GM12878 (cell line): ENCODE results near the gene SUSD2. TPM values are rescaled to one million over a fixed set of nuclear protein-coding genes. Genes with fewer than 3 reads are reported as not detected.

Experiments used
- ATAC-seq: fragments of 200-7000 bp; cut with Tn5 transposase; 3 replicates; pipeline ENCODE4 v1.9.1; 2020; ENCODE audit warnings: mild to moderate bottlenecking, moderate library complexity
- BruUV-seq: library from RNA; stranded (reverse); fragments of 400-500 nt; replicated peaks from 2 replicates; lab custom pipeline; 2021; lab: Mats Ljungman, UMichigan
- CTCF ChIA-PET: fragments of 300-600 bp; sonication (Branson Sonifier 250); formaldehyde crosslinking; extraction: SDS; loops from one replicate; lab custom pipeline; 2021; ENCODE audit warnings: inconsistent platforms; lab: Yijun Ruan, JAX
- POLR2A ChIA-PET: fragments of 350-600 bp; formaldehyde crosslinking; extraction: SDS; loops from one replicate; lab custom pipeline; 2021; ENCODE audit warnings: inconsistent platforms; lab: Charles Lee
- RAD21 ChIA-PET: fragments of 300-600 bp; sonication (Branson Sonifier 250); formaldehyde crosslinking; loops from one replicate; lab custom pipeline; 2023; ENCODE audit warnings: antibody characterized with exemption; ENCODE audit not compliant: unreplicated experiment; lab: Charles Lee
- SMC1A ChIA-PET: fragments of 300-600 bp; sonication (Branson Sonifier 250); formaldehyde crosslinking; loops from one replicate; lab custom pipeline; 2023; ENCODE audit not compliant: unreplicated experiment, uncharacterized antibody; lab: Charles Lee
- DNase-seq: peaks from one replicate; pipeline ENCODE4 v3.0.0-alpha.2; 2011; ENCODE audit warnings: low read depth, low spot score
- FAIRE-seq: peaks from 3 replicates; lab custom pipeline; 2011; peaks lifted over from hg19 to GRCh38; lab: Jason Lieb, UNC
- H2AFZ ChIP-seq: 2 replicates; pipeline ENCODE4 v1.6.0; 2011; ENCODE audit warnings: low read depth, low read length, control low read depth; ENCODE audit not compliant: control insufficient read depth
- H3K27ac ChIP-seq: 2 replicates; pipeline ENCODE4 v1.5.1; 2011; ENCODE audit warnings: control low read depth; ENCODE audit not compliant: control insufficient read depth, insufficient read depth
- H3K27me3 ChIP-seq, 2 experiments: replicated peaks in 1 of 2; 2 replicates each; pipeline versions ENCODE4 v1.6.0 to v1.6.1; 2011; ENCODE audit warnings: low read length in 1 of 2; ENCODE audit not compliant: control insufficient read depth in 2 of 2, insufficient read depth in 2 of 2
- H3K36me3 ChIP-seq, 2 experiments: 2 replicates each; pipeline ENCODE4 v1.5.1; 2011; ENCODE audit warnings: low read length in 1 of 2; ENCODE audit not compliant: control insufficient read depth in 2 of 2, insufficient read depth in 2 of 2
- H3K4me1 ChIP-seq: 2 replicates; pipeline ENCODE4 v1.6.1; 2011; ENCODE audit warnings: mild to moderate bottlenecking, low read length, moderate library complexity, mixed read lengths; ENCODE audit not compliant: control insufficient read depth, insufficient read depth
- H3K4me2 ChIP-seq: 2 replicates; pipeline ENCODE4 v1.6.0; 2011; ENCODE audit warnings: control low read depth; ENCODE audit not compliant: control insufficient read depth, insufficient read depth
- H3K4me3 ChIP-seq: fragments of 200-600 bp; sonication (generic); 2 replicates; pipeline ENCODE4 v1.5.1; 2016
- H3K79me2 ChIP-seq: 2 replicates; pipeline ENCODE4 v1.6.0; 2011; ENCODE audit warnings: low read length; ENCODE audit not compliant: control insufficient read depth, insufficient read depth
- H3K9ac ChIP-seq: 2 replicates; pipeline ENCODE4 v1.8.0; 2011; ENCODE audit warnings: low read length, control low read depth, mixed read lengths; ENCODE audit not compliant: control insufficient read depth, insufficient read depth
- H3K9me3 ChIP-seq: replicated peaks from 3 replicates; pipeline ENCODE4 v1.5.1; 2011; ENCODE audit warnings: mild to moderate bottlenecking, low read length; ENCODE audit not compliant: control insufficient read depth, insufficient read depth
- H4K20me1 ChIP-seq: 2 replicates; pipeline ENCODE4 v1.6.0; 2011; ENCODE audit not compliant: control insufficient read depth, insufficient read depth
- BCL3 ChIP-seq: IDR thresholded peaks from 2 replicates; pipeline ENCODE4 v1.6.1; 2011; ENCODE audit warnings: borderline replicate concordance, low read depth, mild to moderate bottlenecking, moderate library complexity, low read length; ENCODE audit not compliant: insufficient read depth, poor library complexity, severe bottlenecking
- BCLAF1 ChIP-seq: fragments of 450-650 bp; IDR thresholded peaks from 2 replicates; pipeline ENCODE4 v1.6.1; 2017; ENCODE audit warnings: antibody characterized with exemption, mild to moderate bottlenecking, moderate library complexity
- CTCF ChIP-seq, 3 experiments: IDR thresholded peaks in 2 of 3; conservative IDR thresholded peaks in 1 of 3; 2 replicates each; pipeline ENCODE4 v1.5.1; 2011; ENCODE audit warnings: low read depth in 3 of 3, low read length in 3 of 3, mild to moderate bottlenecking in 3 of 3, control low read depth in 2 of 3, moderate library complexity in 2 of 3, inconsistent platforms in 1 of 3, mixed read lengths in 1 of 3; ENCODE audit not compliant: control insufficient read depth in 2 of 3, insufficient read depth in 1 of 3; ENCODE audit errors: extremely low read depth in 1 of 3
- EGR1 ChIP-seq, 2 experiments: IDR thresholded peaks; 1 replicate in 1 of 2; 2 replicates in 1 of 2; pipeline ENCODE4 v1.6.1; 2011 to 2012; ENCODE audit warnings: low read depth in 2 of 2, low read length in 2 of 2, borderline replicate concordance in 1 of 2, mild to moderate bottlenecking in 1 of 2, moderate library complexity in 1 of 2
- IKZF1 ChIP-seq: fragments of 450-650 bp; conservative IDR thresholded peaks from 2 replicates; pipeline ENCODE4 v1.6.1; 2017; ENCODE audit warnings: antibody characterized with exemption, mild to moderate bottlenecking
- KDM1A ChIP-seq: fragments of 200-600 bp; sonication (generic); IDR thresholded peaks from 2 replicates; pipeline ENCODE4 v1.6.1; 2016; ENCODE audit warnings: borderline replicate concordance
- LARP7 ChIP-seq: fragments of 450-650 bp; IDR thresholded peaks from 2 replicates; pipeline ENCODE4 v1.6.1; 2017; ENCODE audit warnings: mild to moderate bottlenecking
- POLR2A ChIP-seq: IDR thresholded peaks from 2 replicates; pipeline ENCODE4 v1.6.1; 2011; ENCODE audit warnings: low read depth, mild to moderate bottlenecking, low read length
- RB1 ChIP-seq: fragments of 450-650 bp; formaldehyde crosslinking; IDR thresholded peaks from 2 replicates; pipeline ENCODE4 v1.6.1; 2017; ENCODE audit warnings: mild to moderate bottlenecking, borderline replicate concordance
- REST ChIP-seq: IDR thresholded peaks from 2 replicates; pipeline ENCODE4 v1.6.1; 2012; ENCODE audit warnings: mild to moderate bottlenecking, low read depth, low read length
- SMAD1 ChIP-seq: fragments of 450-650 bp; IDR thresholded peaks from 2 replicates; pipeline ENCODE4 v1.6.1; 2018; ENCODE audit warnings: mild to moderate bottlenecking, low read depth; ENCODE audit not compliant: partially characterized antibody
- TCF12 ChIP-seq: IDR thresholded peaks from 2 replicates; pipeline ENCODE4 v1.6.1; 2011; ENCODE audit warnings: low read depth, mild to moderate bottlenecking, low read length
- WGBS: methylation state at CpG from one replicate; pipeline ENCODE4 v1.1.6; 2016; ENCODE audit warnings: low lambda C conversion rate; ENCODE audit not compliant: insufficient replicate concordance, insufficient coverage; ENCODE audit errors: missing lambda C conversion rate; 5-methylcytosine and 5-hydroxymethylcytosine counted together
- in situ Hi-C: fragments of 300-500 bp; cut with MboI; formaldehyde crosslinking; loops from 9 replicates; pipeline ENCODE4 v1.14.3; 2018; ENCODE audit warnings: mixed read lengths
- intact Hi-C: fragments of 100-400 bp; cut with micrococcal nuclease; formaldehyde crosslinking; loops from one replicate; pipeline ENCODE4 v1.14.2; 2022; ENCODE audit not compliant: unreplicated experiment
- polyA plus RNA-seq, 11 experiments: library from polyadenylated mRNA; depleted of rRNA in 4 of 11; unstranded in 6 of 11; stranded (reverse) in 5 of 11; fragments of >200 nt; fragmentation: Nextera tagmentation in 4 of 11; fragmentation: Illumina TruSeq in 1 of 11; extraction: Ambion mirVana in 4 of 11; extraction: Trizol in 1 of 11; gene quantifications; 1 replicate in 1 of 11; 2 replicates in 10 of 11; pipeline versions ENCODE4 v1.2.1 to v1.2.3, GENCODE V29; 2011 to 2016; ENCODE audit warnings: inconsistent platforms in 2 of 11, missing spikeins in 2 of 11, low read depth in 1 of 11
- total RNA-seq, 4 experiments: library from RNA; depleted of rRNA in 3 of 4; stranded (reverse); fragments of >200 nt in 3 of 4; fragmentation: Illumina TruSeq in 1 of 4; extraction: Trizol in 1 of 4; gene quantifications; 2 replicates each; pipeline versions ENCODE4 v1.2.1 to v1.2.3, GENCODE V29; 2013 to 2021

Gene SUSD2
- total and polyA plus RNA-seq, 10 of the 15 experiments (the other 5 are each of a cell fraction or from before 2014, with no cell fraction given) = 0.04 to 0.31 (median 0.11) TPM; not detected in 5

GRCh38 chr22:24157822-24158135 lies 23.5 kb upstream of the SUSD2 start:
- Histone ChIP-seq H3K4me3 (peak overlapping the region; percentile 62; the same call in 1 of the 2 replicates), H3K4me2 (peak overlapping the region; percentile 95), H2AFZ (peak overlapping the region; percentile 67), H3K4me1 (peaks cover 40% of the 10 kb centered on the region), H3K27me3 (no peaks in the 10 kb centered on the region), H3K9me3 (no peaks in the 10 kb centered on the region), H3K27ac (peak overlapping the region; percentile 98), H3K9ac (peak overlapping the region; percentile 85), H3K79me2 (peaks cover 6% of the 10 kb centered on the region), H4K20me1 (no peaks in the 10 kb centered on the region), H3K36me3 (peaks cover 8 to 12% of the 10 kb centered on the region in 2 experiments)
- ATAC-seq (no peak), FAIRE-seq (no peak), DNase-seq (no peak)
- WGBS = 43% methylated on average over 10 of the region's 10 CpGs
- ChIA-PET POLR2A (interaction anchor here (0.5 to 2.1 kb wide), 6 partner anchors 16 to 376 kb away, joined by 3 to 7 read pairs (median 4); partner anchors contain the start of genes CABIN1 and MIF), RAD21 (interaction anchor here (0.7 to 3.2 kb wide), 11 partner anchors 15 to 148 kb away, joined by 3 to 16 read pairs (median 4); partner anchors contain the start of gene CABIN1), SMC1A (interaction anchor here (0.6 to 2.1 kb wide), 10 partner anchors 17 to 267 kb away, joined by 3 to 9 read pairs (median 3); partner anchors contain the start of gene CABIN1), CTCF (interaction anchor here (0.5 to 7.5 kb wide), 23 partner anchors 10 to 345 kb away, joined by 3 to 94 read pairs (median 5); partner anchors contain the start of genes CABIN1 and SLC2A11)
- intact Hi-C loops = loop anchor here (2.0 kb wide), 1 partner anchor 17 kb away; no protein-coding TSS in a partner anchor
- no TSS peak for BruUV-seq
- in situ Hi-C loops = no loop called here
- TF ChIP-seq BCL3 (no peak), POLR2A (no peak), EGR1 (IDR thresholded peaks at IDR 0.05; ENCODE audit: borderline replicate concordance in 1 of 2, low read depth in 2 of 2, low read length in 2 of 2) (peak in 1 of 2 experiments; percentile 54; a peak in 1 of 3 replicates), RB1 (no peak), IKZF1 (no peak), KDM1A (no peak), SMAD1 (no peak), TCF12 (no peak), CTCF (IDR thresholded peaks at IDR 0.05 in 2 of 3, conservative IDR thresholded peaks at IDR 0.05 in 1 of 3; ENCODE audit: control insufficient read depth in 2 of 3, extremely low read depth in 1 of 3, insufficient read depth in 1 of 3, low read depth in 3 of 3, low read length in 3 of 3) (0 out of 6 replicates have a peak, but pooled peaks of 1 of the 3 experiments have one; percentile 8), REST (no peak), LARP7 (no peak), BCLAF1 (no peak)
